A549 (cell line): ENCODE measurements around the gene GPATCH8.

Source experiments
- CBX2 ChIP-seq: fragments of 200-600 bp; sonication (generic); IDR thresholded peaks from 2 replicates; pipeline ENCODE4 v1.6.1; 2016; ENCODE audit warnings: low read depth, mild to moderate bottlenecking, borderline replicate concordance
- CEBPB ChIP-seq, 2 experiments: fragments of >200 bp in 1 of 2; sonication (Bioruptor Twin) in 1 of 2; formaldehyde crosslinking in 1 of 2; IDR thresholded peaks; 2 replicates each; pipeline ENCODE4 v1.6.1; 2012 to 2016
- EHMT2 ChIP-seq: fragments of 200-600 bp; sonication (generic); IDR thresholded peaks from 2 replicates; pipeline ENCODE4 v1.6.1; 2016; ENCODE audit warnings: antibody characterized with exemption, low read depth, mild to moderate bottlenecking, moderate library complexity
- FOSL2 ChIP-seq, 2 experiments: fragments of 450-650 bp in 1 of 2; fragments of >200 bp in 1 of 2; sonication (Bioruptor Twin) in 1 of 2; formaldehyde crosslinking; IDR thresholded peaks; 2 replicates each; pipeline versions ENCODE4 v1.5.0 to v1.6.1; 2016 to 2020; ENCODE audit warnings: mild to moderate bottlenecking in 1 of 2, moderate library complexity in 1 of 2
- KDM1A ChIP-seq: fragments of 200-600 bp; sonication (generic); IDR thresholded peaks from 2 replicates; pipeline ENCODE4 v1.6.1; 2016; ENCODE audit warnings: low read depth, mild to moderate bottlenecking
- RAD21 ChIP-seq, 2 experiments: fragments of >200 bp in 1 of 2; sonication (Bioruptor Twin) in 1 of 2; formaldehyde crosslinking in 1 of 2; IDR thresholded peaks in 1 of 2; conservative IDR thresholded peaks in 1 of 2; 2 replicates in 1 of 2; 3 replicates in 1 of 2; pipeline ENCODE4 v1.6.1; 2012 to 2018; ENCODE audit warnings: inconsistent platforms in 1 of 2
- TF ChIP-seq, protein P1 (sequence below): fragments of >200 bp; sonication (Bioruptor Twin); formaldehyde crosslinking; IDR thresholded peaks from 3 replicates; pipeline ENCODE4 v1.5.1; 2016

DNA sequence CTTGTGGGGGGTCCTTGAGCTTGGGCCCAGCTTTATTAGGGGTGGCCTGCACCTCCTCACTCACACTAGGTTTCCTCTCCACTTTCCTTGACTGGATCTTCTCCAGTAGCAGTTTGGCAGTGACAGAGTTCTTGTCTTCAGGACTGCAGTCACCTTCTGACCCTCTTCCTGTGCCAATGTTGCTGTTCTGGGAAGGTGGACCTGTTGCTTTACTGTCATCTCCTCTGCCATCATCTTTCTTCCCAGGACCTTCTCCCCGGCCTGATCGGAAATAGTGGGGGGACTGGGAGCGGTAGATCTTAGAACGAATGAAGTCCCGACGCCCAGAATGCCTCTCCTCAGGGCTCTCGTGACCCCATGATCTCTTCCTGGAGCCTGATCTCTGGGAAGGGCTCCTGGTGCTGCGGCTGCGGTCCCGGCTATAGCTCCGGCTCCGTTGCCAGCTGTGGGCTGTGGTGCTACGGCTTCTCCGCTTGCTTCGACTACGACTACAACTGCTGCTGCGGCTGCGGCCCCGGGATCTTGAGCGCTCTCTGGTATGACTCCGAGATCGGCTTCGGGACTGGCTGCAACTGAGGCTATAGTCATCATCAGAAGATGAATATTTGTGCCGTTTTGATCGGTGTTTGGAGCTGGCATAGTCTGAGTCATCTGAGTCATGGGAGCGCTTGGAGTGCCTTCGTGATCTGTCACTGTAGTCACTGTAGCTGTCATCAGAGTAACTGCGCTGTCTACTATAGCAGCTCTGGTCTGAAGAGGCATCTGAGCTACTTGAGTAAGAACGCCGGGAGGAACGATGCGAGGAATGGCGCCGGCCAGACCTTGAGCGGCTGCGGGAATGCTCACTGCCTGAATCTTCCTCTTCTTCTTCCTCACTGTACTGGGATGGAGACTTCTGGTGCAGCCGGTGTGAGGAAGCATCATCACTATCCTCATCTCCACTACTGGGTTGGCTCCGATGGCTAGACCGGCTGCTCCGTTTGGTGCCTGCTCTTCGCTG lies 104.2 kb downstream of the GPATCH8 start:
- TF ChIP-seq EHMT2 (no peak), KDM1A (no peak), CBX2 (no peak), RAD21 (conservative IDR thresholded peaks at IDR 0.05 in 1 of 2, IDR thresholded peaks at IDR 0.05 in 1 of 2) (no peak), CEBPB (IDR thresholded peaks at IDR 0.05) (no peak), FOSL2 (IDR thresholded peaks at IDR 0.05) (no peak), FOSL2 (CRISPR knock-in tag; IDR thresholded peaks at IDR 0.05) (no peak)
- TF ChIP-seq, protein P1, sequence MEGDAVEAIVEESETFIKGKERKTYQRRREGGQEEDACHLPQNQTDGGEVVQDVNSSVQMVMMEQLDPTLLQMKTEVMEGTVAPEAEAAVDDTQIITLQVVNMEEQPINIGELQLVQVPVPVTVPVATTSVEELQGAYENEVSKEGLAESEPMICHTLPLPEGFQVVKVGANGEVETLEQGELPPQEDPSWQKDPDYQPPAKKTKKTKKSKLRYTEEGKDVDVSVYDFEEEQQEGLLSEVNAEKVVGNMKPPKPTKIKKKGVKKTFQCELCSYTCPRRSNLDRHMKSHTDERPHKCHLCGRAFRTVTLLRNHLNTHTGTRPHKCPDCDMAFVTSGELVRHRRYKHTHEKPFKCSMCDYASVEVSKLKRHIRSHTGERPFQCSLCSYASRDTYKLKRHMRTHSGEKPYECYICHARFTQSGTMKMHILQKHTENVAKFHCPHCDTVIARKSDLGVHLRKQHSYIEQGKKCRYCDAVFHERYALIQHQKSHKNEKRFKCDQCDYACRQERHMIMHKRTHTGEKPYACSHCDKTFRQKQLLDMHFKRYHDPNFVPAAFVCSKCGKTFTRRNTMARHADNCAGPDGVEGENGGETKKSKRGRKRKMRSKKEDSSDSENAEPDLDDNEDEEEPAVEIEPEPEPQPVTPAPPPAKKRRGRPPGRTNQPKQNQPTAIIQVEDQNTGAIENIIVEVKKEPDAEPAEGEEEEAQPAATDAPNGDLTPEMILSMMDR, result no peak
